HEK293 (cell line): ENCODE data around the gene CDT1.

Experiments used
- CTCF ChIA-PET: fragments of 350-600 bp; formaldehyde crosslinking; extraction: SDS; loops from one replicate; lab custom pipeline; 2021; ENCODE audit warnings: antibody characterized with exemption; lab: Yijun Ruan, JAX
- POLR2A ChIA-PET: fragments of 300-600 bp; formaldehyde crosslinking; extraction: SDS; loops from one replicate; lab custom pipeline; 2020; ENCODE audit warnings: antibody characterized with exemption, inconsistent platforms; lab: Yijun Ruan, JAX
- H3K27ac ChIP-seq: fragments of 200-500 bp; sonication (Bioruptor generic); 2 replicates; pipeline ENCODE4 v1.5.1; 2014; ENCODE audit warnings: low read depth, low read length, control low read depth, inconsistent platforms; ENCODE audit errors: extremely low read depth
- H3K36me3 ChIP-seq, 2 experiments: fragments of 200-500 bp in 1 of 2; sonication (Bioruptor generic) in 1 of 2; 1 replicate in 1 of 2; 2 replicates in 1 of 2; pipeline ENCODE4 v1.5.1; 2014 to 2017; ENCODE audit warnings: inconsistent platforms in 2 of 2, low read length in 2 of 2; ENCODE audit not compliant: control insufficient read depth in 2 of 2, insufficient read depth in 1 of 2
- H3K4me1 ChIP-seq: fragments of 200-500 bp; sonication (Bioruptor generic); 2 replicates; pipeline ENCODE4 v1.5.1; 2014; ENCODE audit warnings: mild to moderate bottlenecking, low read length, inconsistent platforms; ENCODE audit not compliant: control insufficient read depth, insufficient read depth
- H3K4me3 ChIP-seq: 2 replicates; pipeline ENCODE4 v1.5.1; 2011; ENCODE audit warnings: low read depth, mild to moderate bottlenecking, control low read depth, low read length, moderate library complexity
- H3K9me3 ChIP-seq: fragments of 200-500 bp; sonication (Bioruptor generic); 2 replicates; pipeline ENCODE4 v1.5.1; 2014; ENCODE audit warnings: low read depth, low read length, inconsistent platforms; ENCODE audit not compliant: control insufficient read depth, insufficient read depth
- FEZF1 ChIP-seq: fragments of 450-650 bp; formaldehyde crosslinking; IDR thresholded peaks from 2 replicates; pipeline ENCODE4 v1.5.1; 2016; ENCODE audit warnings: missing biosample characterization, missing genetic modification characterization
- GLIS1 ChIP-seq: fragments of 450-650 bp; formaldehyde crosslinking; IDR thresholded peaks from 2 replicates; pipeline ENCODE4 v1.5.1; 2016; ENCODE audit warnings: missing biosample characterization, missing genetic modification characterization
- GLIS2 ChIP-seq: fragments of 450-650 bp; formaldehyde crosslinking; IDR thresholded peaks from 2 replicates; pipeline ENCODE4 v1.5.1; 2016; ENCODE audit warnings: missing biosample characterization, missing genetic modification characterization
- HIC1 ChIP-seq: fragments of 450-650 bp; formaldehyde crosslinking; IDR thresholded peaks from 2 replicates; pipeline ENCODE4 v1.5.1; 2016; ENCODE audit warnings: missing biosample characterization, missing genetic modification characterization
- PATZ1 ChIP-seq: fragments of 450-650 bp; formaldehyde crosslinking; IDR thresholded peaks from 2 replicates; pipeline ENCODE4 v1.5.1; 2016; ENCODE audit warnings: missing biosample characterization, missing genetic modification characterization
- RBAK ChIP-seq: fragments of 450-650 bp; formaldehyde crosslinking; IDR thresholded peaks from 2 replicates; pipeline ENCODE4 v1.5.1; 2016; ENCODE audit warnings: missing biosample characterization, missing genetic modification characterization
- REST ChIP-seq: fragments of 450-650 bp; formaldehyde crosslinking; IDR thresholded peaks from 2 replicates; pipeline ENCODE4 v1.5.1; 2016; ENCODE audit warnings: missing biosample characterization, missing genetic modification characterization
- TCF7L2 ChIP-seq: IDR thresholded peaks from 2 replicates; pipeline ENCODE4 v1.6.1; 2011; ENCODE audit warnings: low read depth, mild to moderate bottlenecking, inconsistent platforms, low read length, moderate library complexity, borderline replicate concordance
- ZIC2 ChIP-seq: fragments of 450-650 bp; formaldehyde crosslinking; IDR thresholded peaks from 2 replicates; pipeline ENCODE4 v1.5.1; 2016; ENCODE audit warnings: missing biosample characterization, missing genetic modification characterization
- ZNF23 ChIP-seq: fragments of 450-650 bp; formaldehyde crosslinking; IDR thresholded peaks from 2 replicates; pipeline ENCODE4 v1.5.1; 2016; ENCODE audit warnings: missing biosample characterization, missing genetic modification characterization, borderline replicate concordance
- ZNF26 ChIP-seq: fragments of 450-650 bp; formaldehyde crosslinking; IDR thresholded peaks from 2 replicates; pipeline ENCODE4 v1.5.1; 2016; ENCODE audit warnings: missing biosample characterization, missing genetic modification characterization
- ZNF266 ChIP-seq: fragments of 450-650 bp; formaldehyde crosslinking; IDR thresholded peaks from 2 replicates; pipeline ENCODE4 v1.5.1; 2016; ENCODE audit warnings: missing biosample characterization, missing genetic modification characterization, low read depth
- ZNF433 ChIP-seq: fragments of 450-650 bp; formaldehyde crosslinking; IDR thresholded peaks from 2 replicates; pipeline ENCODE4 v1.5.1; 2016; ENCODE audit warnings: missing biosample characterization, missing genetic modification characterization, low read depth
- ZNF560 ChIP-seq: fragments of 450-650 bp; formaldehyde crosslinking; IDR thresholded peaks from 2 replicates; pipeline ENCODE4 v1.5.1; 2017; ENCODE audit warnings: missing biosample characterization, missing genetic modification characterization, borderline replicate concordance
- ZNF629 ChIP-seq: fragments of 450-650 bp; formaldehyde crosslinking; IDR thresholded peaks from 2 replicates; pipeline ENCODE4 v1.5.1; 2017; ENCODE audit warnings: missing biosample characterization, missing genetic modification characterization
- ZNF664 ChIP-seq: fragments of 450-650 bp; formaldehyde crosslinking; IDR thresholded peaks from 2 replicates; pipeline ENCODE4 v1.5.1; 2016; ENCODE audit warnings: missing biosample characterization, missing genetic modification characterization
- ZNF747 ChIP-seq: fragments of 450-650 bp; formaldehyde crosslinking; IDR thresholded peaks from 2 replicates; pipeline ENCODE4 v1.5.1; 2016; ENCODE audit warnings: missing biosample characterization, missing genetic modification characterization
- ZSCAN30 ChIP-seq: fragments of 450-650 bp; IDR thresholded peaks from 2 replicates; pipeline ENCODE4 v1.5.1; 2018; ENCODE audit warnings: missing biosample characterization, mild to moderate bottlenecking, missing genetic modification characterization, moderate library complexity

The CDT1 gene

GRCh38 chr16:88761830-88762229, 41.8 kb upstream of the CDT1 start:
- Histone ChIP-seq H3K4me3 (no peak overlapping the region), H3K9me3 (no peaks in the 10 kb centered on the region), H3K36me3 (no peaks in the 10 kb centered on the region), H3K4me1 (peaks cover 8% of the 10 kb centered on the region), H3K27ac (no peak overlapping the region)
- ChIA-PET POLR2A (interaction anchor here (1.2 to 2.0 kb wide), 2 partner anchors 9 to 23 kb away, joined by 5 to 6 read pairs; partner anchors contain the start of gene PIEZO1), CTCF (interaction anchor here (0.7 to 3.2 kb wide), 4 partner anchors 19 to 25 kb away, joined by 3 to 25 read pairs (median 6); no protein-coding TSS in a partner anchor)
- TF ChIP-seq TCF7L2: no peak
- TF ChIP-seq ZNF664: no peak
- no peak for TF ChIP-seq FEZF1 (tag by site-specific recombination)
- TF ChIP-seq ZNF747 (tag by site-specific recombination): no peak
- no peak for TF ChIP-seq ZNF23
- TF ChIP-seq ZNF433: no peak
- TF ChIP-seq ZNF629 (tag by site-specific recombination): no peak
- no peak for TF ChIP-seq ZNF266 (tag by site-specific recombination)
- TF ChIP-seq ZNF560: no peak
- TF ChIP-seq RBAK (tag by site-specific recombination): no peak
- no peak for TF ChIP-seq PATZ1 (tag by site-specific recombination)
- no peak for TF ChIP-seq ZSCAN30 (tag by site-specific recombination)
- TF ChIP-seq ZNF26 (tag by site-specific recombination): no peak

GRCh38 chr16:88762258-88762870, 41.2 kb upstream of the CDT1 start:
- no peak overlapping the region for H3K27ac ChIP-seq
- peaks cover 8% of the 10 kb centered on the region for H3K4me1 ChIP-seq
- POLR2A ChIA-PET: interaction anchor here (1.2 to 2.0 kb wide), 2 partner anchors 9 to 23 kb away, joined by 5 to 6 read pairs; partner anchors contain the start of gene PIEZO1
- H3K4me3 ChIP-seq: no peak overlapping the region
- H3K36me3 ChIP-seq: no peaks in the 10 kb centered on the region
- CTCF ChIA-PET: interaction anchor here (0.7 to 3.2 kb wide), 5 partner anchors 9 to 25 kb away, joined by 3 to 25 read pairs (median 8); no protein-coding TSS in a partner anchor
- TF ChIP-seq HIC1 (tag by site-specific recombination): peak; percentile 29; the same call in 1 of the 2 replicates
- no peak for TF ChIP-seq REST (tag by site-specific recombination)
- TF ChIP-seq GLIS1: peak; percentile 50; the same call in 1 of the 2 replicates
- peak; percentile 71 for TF ChIP-seq ZIC2 (tag by site-specific recombination)
- peak; percentile 57 for TF ChIP-seq GLIS2 (tag by site-specific recombination)
- no peaks in the 10 kb centered on the region for H3K9me3 ChIP-seq
